ENCODE measurements around the gene ERRFI1. TPM values are rescaled to one million over a fixed set of nuclear protein-coding genes. Genes with fewer than 3 reads are reported as not detected.
"Not testable (repeated sequence)": the region's sequence is repeated elsewhere in the genome, so short reads cannot be mapped to it uniquely, and the experiment has no call there.

The ERRFI1 gene
- total RNA-seq, 4 donors from 2014 or later = 10.0 to 101 (median 70.0) TPM

DNA sequence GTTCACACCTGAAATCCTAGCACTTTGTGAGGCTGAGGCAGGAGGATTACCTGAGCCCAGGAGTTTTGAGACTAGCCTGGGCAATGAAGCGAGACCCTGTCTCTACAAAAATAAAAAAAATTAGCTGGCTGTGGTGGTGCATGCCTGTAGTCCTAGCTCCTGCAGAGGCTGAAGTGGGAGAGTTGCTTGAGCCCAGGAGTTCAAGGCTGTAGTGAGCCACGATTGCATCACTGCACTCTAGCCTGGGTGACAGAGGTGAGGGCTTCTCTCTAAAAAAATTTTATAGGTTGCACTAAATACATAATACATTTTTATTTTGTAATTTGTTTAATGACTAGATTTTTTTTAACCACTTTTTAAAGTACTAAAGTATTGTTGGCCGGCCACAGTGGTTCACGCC is 58.5 kb downstream of the ERRFI1 start:
- Histone ChIP-seq H3K4me1 (peaks cover 4 to 22% (median 8%) of the 10 kb centered on the region in 4 donors), H3K27ac (no peak overlapping the region), H3K27me3 (no peaks in the 10 kb centered on the region), H3K9me3 (no peaks in the 10 kb centered on the region), H3K4me3 (no peak overlapping the region), H3K36me3 (peaks cover 0 to 61% (median 25%) of the 10 kb centered on the region in 4 donors)
- no peak for DNase-seq
- intact Hi-C loops (cut with DNase I; ENCODE audit: low total_unique reads) (no loop called here), in situ Hi-C loops (cut with MboI; ENCODE audit: low pct_ligation_motif_present in 1 of 4, low pct_unique_long_range_greater_than_20kb in 1 of 4, low sequenced_read_pairs in 3 of 4) (no loop called here)
- 87 to 91% methylated on average over 4 of the region's 4 CpGs for WGBS, 2 donors (ENCODE audit: low coverage in 1 of 2)
- TF ChIP-seq POLR2A (IDR thresholded peaks at IDR 0.05) (no peak), EP300 (IDR thresholded peaks at IDR 0.05; ENCODE audit: low read depth) (no peak), POLR2AphosphoS5 (IDR thresholded peaks at IDR 0.05) (no peak), CTCF (IDR thresholded peaks at IDR 0.05) (no peak)

- intact Hi-C loops (cut with DNase I; ENCODE audit: low total_unique reads) = no loop called here
- TF ChIP-seq EP300 (IDR thresholded peaks at IDR 0.05; ENCODE audit: low read depth) (no peak), POLR2A (IDR thresholded peaks at IDR 0.05) (no peak), CTCF (IDR thresholded peaks at IDR 0.05) (no peak), POLR2AphosphoS5 (IDR thresholded peaks at IDR 0.05) (no peak)
- Histone ChIP-seq H3K4me3 (no peak overlapping the region), H3K4me1 (peaks cover 8 to 26% (median 11%) of the 10 kb centered on the region in 4 donors), H3K9me3 (no peaks in the 10 kb centered on the region), H3K27ac (no peak overlapping the region), H3K27me3 (no peaks in the 10 kb centered on the region), H3K36me3 (peaks cover 0 to 60% (median 24%) of the 10 kb centered on the region in 4 donors)
- no peak for DNase-seq
- WGBS, 2 donors (ENCODE audit: low coverage in 1 of 2) = 0 to 46% methylated on average over 1 of the region's 1 CpG
- in situ Hi-C loops (cut with MboI; ENCODE audit: low pct_ligation_motif_present in 1 of 4, low pct_unique_long_range_greater_than_20kb in 1 of 4, low sequenced_read_pairs in 3 of 4) = no loop called here
Measured at GRCh38 chr1:7967196-7967595, 58.9 kb downstream of the ERRFI1 start.

- Histone ChIP-seq H3K36me3 (peaks cover 0 to 33% (median 13%) of the 10 kb centered on the region in 4 donors), H3K27ac (no peak overlapping the region), H3K4me1 (peaks cover 13 to 35% (median 17%) of the 10 kb centered on the region in 4 donors), H3K4me3 (no peak overlapping the region), H3K9me3 (no peaks in the 10 kb centered on the region), H3K27me3 (no peaks in the 10 kb centered on the region)
- TF ChIP-seq POLR2AphosphoS5 (IDR thresholded peaks at IDR 0.05) (no peak), CTCF (IDR thresholded peaks at IDR 0.05) (no peak), EP300 (IDR thresholded peaks at IDR 0.05; ENCODE audit: low read depth) (no peak), POLR2A (IDR thresholded peaks at IDR 0.05) (no peak)
- intact Hi-C loops (cut with DNase I; ENCODE audit: low total_unique reads) = no loop called here
- WGBS, 2 donors (ENCODE audit: low coverage in 1 of 2) = 91% methylated on average over 3 of the region's 3 CpGs
- in situ Hi-C loops (cut with MboI; ENCODE audit: low pct_ligation_motif_present in 1 of 4, low pct_unique_long_range_greater_than_20kb in 1 of 4, low sequenced_read_pairs in 3 of 4) = no loop called here
- no peak for DNase-seq
Measured at GRCh38 chr1:7964476-7964875, 61.6 kb downstream of the ERRFI1 start.

DNA sequence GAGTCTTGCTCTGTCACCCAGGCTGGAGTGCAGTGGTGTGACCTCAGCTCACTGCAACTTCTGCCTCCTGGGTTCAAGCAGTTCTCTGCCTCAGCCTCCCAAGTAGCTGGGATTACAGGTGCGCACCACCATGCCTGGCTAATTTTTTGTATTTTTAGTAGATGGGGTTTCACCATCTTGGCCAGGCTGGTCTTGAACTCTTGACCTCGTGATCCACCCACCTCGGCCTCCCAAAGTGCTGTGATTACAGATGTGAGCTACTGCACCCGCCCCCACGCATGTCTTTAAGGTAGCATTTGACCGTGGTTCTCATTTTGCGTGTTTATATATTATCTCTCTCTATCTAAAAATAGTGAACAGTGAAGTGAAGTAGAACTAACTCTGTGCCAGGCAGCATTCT is 62.3 kb downstream of the ERRFI1 start:
- Histone ChIP-seq H3K36me3 (peaks cover 0 to 27% (median 12%) of the 10 kb centered on the region in 4 donors), H3K4me1 (peaks cover 13 to 35% (median 17%) of the 10 kb centered on the region in 4 donors)
- intact Hi-C loops (cut with DNase I; ENCODE audit: low total_unique reads); H3K27ac ChIP-seq; H3K9me3 ChIP-seq; H3K4me3 ChIP-seq; in situ Hi-C loops (cut with MboI; ENCODE audit: low pct_ligation_motif_present in 1 of 4, low pct_unique_long_range_greater_than_20kb in 1 of 4, low sequenced_read_pairs in 3 of 4); DNase-seq; H3K27me3 ChIP-seq: not testable (repeated sequence)
- WGBS, 2 donors (ENCODE audit: low coverage in 1 of 2) = 91 to 92% methylated on average over 4 to 7 of the region's 7 CpGs

- H3K4me3 ChIP-seq; intact Hi-C loops (cut with DNase I; ENCODE audit: low total_unique reads); H3K27me3 ChIP-seq; in situ Hi-C loops (cut with MboI; ENCODE audit: low pct_ligation_motif_present in 1 of 4, low pct_unique_long_range_greater_than_20kb in 1 of 4, low sequenced_read_pairs in 3 of 4); H3K27ac ChIP-seq; DNase-seq; H3K9me3 ChIP-seq: not testable (repeated sequence)
- Histone ChIP-seq H3K4me1 (peaks cover 13 to 35% (median 17%) of the 10 kb centered on the region in 4 donors), H3K36me3 (peaks cover 0 to 25% (median 12%) of the 10 kb centered on the region in 4 donors)
- 94 to 96% methylated on average over 5 to 12 of the region's 12 CpGs for WGBS, 2 donors (ENCODE audit: low coverage in 1 of 2)
Measured at GRCh38 chr1:7963378-7963730, 62.8 kb downstream of the ERRFI1 start.
